Left lung (tissue), 10 donors: ENCODE data around the gene SLC27A3. TPM values are rescaled to one million over a fixed set of nuclear protein-coding genes. Genes with fewer than 3 reads are reported as not detected.
A peak's percentile ranks its signal among the peaks of the same experiment; 100 is the strongest.

Experiments used
- ATAC-seq: fragments of 200-7000 bp; cut with Tn5 transposase; one replicate; pipeline ENCODE4 v1.9.1; 2020; ENCODE audit warnings: moderate library complexity
- DNase-seq, 4 donors: peaks; one replicate each; pipeline ENCODE4 v3.0.0-alpha.2; 2013 to 2020
- H3K27ac ChIP-seq, 2 donors: fragments of 200-600 bp; sonication (generic) in 1 of 2; one replicate each; pipeline versions ENCODE4 v1.5.0 to v1.8.0; 2020 to 2021
- H3K27me3 ChIP-seq, 2 donors: fragments of 200-600 bp; sonication (generic) in 1 of 2; one replicate each; pipeline versions ENCODE4 v1.5.0 to v1.8.0; 2020 to 2021
- H3K36me3 ChIP-seq, 2 donors: fragments of 200-600 bp; sonication (generic) in 1 of 2; one replicate each; pipeline versions ENCODE4 v1.5.0 to v1.8.0; 2020 to 2021
- H3K4me1 ChIP-seq, 2 donors: fragments of 200-600 bp; one replicate each; pipeline ENCODE4 v1.8.0; 2021
- H3K4me3 ChIP-seq, 2 donors: fragments of 200-600 bp; sonication (generic) in 1 of 2; one replicate each; pipeline versions ENCODE4 v1.5.0 to v1.8.0; 2020 to 2021; ENCODE audit warnings: mild to moderate bottlenecking in 1 of 2
- H3K9me3 ChIP-seq, 2 donors: fragments of 200-600 bp; sonication (generic) in 1 of 2; one replicate each; pipeline versions ENCODE4 v1.5.0 to v1.8.0; 2020 to 2021
- CTCF ChIP-seq, 2 donors: fragments of 200-600 bp; sonication (generic) in 1 of 2; IDR thresholded peaks; one replicate each; pipeline versions ENCODE4 v1.5.0 to v1.8.0; 2021; ENCODE audit warnings: antibody characterized with exemption in 2 of 2
- intact Hi-C, 2 donors: fragments of 100-400 bp; cut with DNase I; formaldehyde crosslinking; loops; one replicate each; pipeline versions ENCODE4 v1.11.2 to v1.14.2; 2022
- polyA plus RNA-seq, 6 donors: library from polyadenylated mRNA; unstranded; fragments of 120-200 nt; gene quantifications; one replicate each; pipeline ENCODE4 v1.2.1, GENCODE V29; 2013; ENCODE audit not compliant: insufficient read length in 6 of 6
- total RNA-seq, 2 donors: library from RNA; stranded (reverse); fragmentation: NEBNext Ultra II Directional; extraction: Animal tissue kit (Norgen Biotek cat#: 25700); gene quantifications; one replicate each; pipeline ENCODE4 v1.2.1, GENCODE V29; 2021
- donor health status: DM: no; HTN: yes; CAD: no.
- donor health status: DM: no; HTN: no; CAD: no.

The SLC27A3 gene
- total and polyA plus RNA-seq, 8 donors, result 32.4 to 68.6 (median 44.0) TPM

GRCh38 chr1:153789478-153790034 lies 14.3 kb downstream of the SLC27A3 start:
- Histone ChIP-seq H3K4me1 (peaks cover 10 to 35% of the 10 kb centered on the region in 2 donors), H3K27ac (peak overlapping the region; percentile 83 to 88), H3K4me3 (peak overlapping the region in 1 of 2 donors; percentile 23), H3K36me3 (no peaks in the 10 kb centered on the region), H3K9me3 (no peaks in the 10 kb centered on the region), H3K27me3 (no peaks in the 10 kb centered on the region)
- intact Hi-C loops, result loop anchor here in 1 of 2 donors (10.0 kb wide), 1 partner anchor 195 kb away; the partner anchor contains the start of gene RAB13
- DNase-seq (no peak), ATAC-seq (no peak)
- no peak for TF ChIP-seq CTCF (IDR thresholded peaks at IDR 0.05)

GRCh38 chr1:153790313-153790965 lies 15.2 kb downstream of the SLC27A3 start:
- Histone ChIP-seq H3K4me3 (peak overlapping the region; percentile 1 to 23), H3K36me3 (no peaks in the 10 kb centered on the region), H3K27me3 (no peaks in the 10 kb centered on the region), H3K4me1 (peaks cover 10 to 35% of the 10 kb centered on the region in 2 donors), H3K27ac (peak overlapping the region; percentile 83 to 88), H3K9me3 (no peaks in the 10 kb centered on the region)
- intact Hi-C loops, result loop anchor here in 1 of 2 donors (10.0 kb wide), 1 partner anchor 194 kb away; the partner anchor contains the start of gene RAB13
- DNase-seq (peak in 3 of 4 donors; percentile 77 to 96 (median 96)), ATAC-seq (peak; percentile 65)
- peak in 1 of 2 donors; percentile 6 for TF ChIP-seq CTCF (IDR thresholded peaks at IDR 0.05)

GRCh38 chr1:153790966-153791647 lies 15.9 kb downstream of the SLC27A3 start:
- H3K27ac ChIP-seq, result peak overlapping the region; percentile 83 to 88
- ATAC-seq (peak; percentile 75), DNase-seq (peak in 3 of 4 donors; percentile 64 to 77 (median 72))
- H3K36me3 ChIP-seq, result no peaks in the 10 kb centered on the region
- peak overlapping the region; percentile 1 to 23 for H3K4me3 ChIP-seq
- H3K9me3 ChIP-seq, result no peaks in the 10 kb centered on the region
- TF ChIP-seq CTCF (IDR thresholded peaks at IDR 0.05), result peak in 1 of 2 donors; percentile 3
- no peaks in the 10 kb centered on the region for H3K27me3 ChIP-seq
- H3K4me1 ChIP-seq, result peaks cover 10 to 35% of the 10 kb centered on the region in 2 donors
- intact Hi-C loops, result loop anchor here in 1 of 2 donors (10.0 kb wide), 1 partner anchor 194 kb away; the partner anchor contains the start of gene RAB13

GRCh38 chr1:153791648-153792253 lies 16.5 kb downstream of the SLC27A3 start:
- DNase-seq, result no peak
- H3K4me1 ChIP-seq, result peaks cover 10 to 36% of the 10 kb centered on the region in 2 donors
- H3K36me3 ChIP-seq, result no peaks in the 10 kb centered on the region
- H3K27me3 ChIP-seq, result no peaks in the 10 kb centered on the region
- peak; percentile 6 for ATAC-seq
- H3K9me3 ChIP-seq, result no peaks in the 10 kb centered on the region
- intact Hi-C loops, result loop anchor here in 1 of 2 donors (10.0 kb wide), 1 partner anchor 193 kb away; the partner anchor contains the start of gene RAB13
- H3K4me3 ChIP-seq, result no peak overlapping the region
- no peak for TF ChIP-seq CTCF (IDR thresholded peaks at IDR 0.05)
- peak overlapping the region; percentile 83 to 88 for H3K27ac ChIP-seq
